KOPT-K1 (cell line): ENCODE results near the gene SNRNP35.
"Not testable (repeated sequence)": the region's sequence is repeated elsewhere in the genome, so short reads cannot be mapped to it uniquely, and the experiment has no call there.

ENCODE experiments used
- H3K27ac ChIP-seq: fragments of 200-600 bp; sonication (generic); 2 replicates; pipeline ENCODE4 v1.5.1; 2016; ENCODE audit warnings: antibody characterized with exemption, mild to moderate bottlenecking, low read depth, low read length; ENCODE audit not compliant: poor library complexity, severe bottlenecking
- H3K36me3 ChIP-seq: fragments of 200-600 bp; sonication (generic); 2 replicates; pipeline ENCODE4 v1.5.1; 2017; ENCODE audit warnings: antibody characterized with exemption, mild to moderate bottlenecking, low read length, moderate library complexity; ENCODE audit not compliant: insufficient read depth
- H3K9me3 ChIP-seq: fragments of 200-600 bp; sonication (generic); 2 replicates; pipeline ENCODE4 v1.5.1; 2017; ENCODE audit warnings: antibody characterized with exemption, low read length, mild to moderate bottlenecking; ENCODE audit not compliant: insufficient read depth, poor library complexity, severe bottlenecking

The SNRNP35 gene

GRCh38 chr12:123442774-123443173 lies 15.2 kb upstream of the SNRNP35 start:
- Histone ChIP-seq H3K27ac (no peak overlapping the region), H3K9me3 (no peaks in the 10 kb centered on the region)

GRCh38 chr12:123444092-123445026 lies 13.6 kb upstream of the SNRNP35 start:
- no peak overlapping the region for H3K27ac ChIP-seq

More at GRCh38 chr12:123442774-123443173, 15.2 kb upstream of the SNRNP35 start:
- no peaks in the 10 kb centered on the region for H3K36me3 ChIP-seq

GRCh38 chr12:123445388-123446332 lies 12.3 kb upstream of the SNRNP35 start:
- Histone ChIP-seq H3K9me3 (no peaks in the 10 kb centered on the region), H3K27ac (no peak overlapping the region), H3K36me3 (no peaks in the 10 kb centered on the region)

More at GRCh38 chr12:123444092-123445026, 13.6 kb upstream of the SNRNP35 start:
- no peaks in the 10 kb centered on the region for H3K9me3 ChIP-seq
- no peaks in the 10 kb centered on the region for H3K36me3 ChIP-seq

- Histone ChIP-seq H3K27ac (no peak overlapping the region), H3K9me3 (no peaks in the 10 kb centered on the region), H3K36me3 (no peaks in the 10 kb centered on the region)
Measured at GRCh38 chr12:123446333-123446713, 11.6 kb upstream of the SNRNP35 start.

- H3K9me3 ChIP-seq: no peaks in the 10 kb centered on the region
- no peak overlapping the region for H3K27ac ChIP-seq
- H3K36me3 ChIP-seq: no peaks in the 10 kb centered on the region
Measured at GRCh38 chr12:123449249-123449733, 8.6 kb upstream of the SNRNP35 start.

DNA sequence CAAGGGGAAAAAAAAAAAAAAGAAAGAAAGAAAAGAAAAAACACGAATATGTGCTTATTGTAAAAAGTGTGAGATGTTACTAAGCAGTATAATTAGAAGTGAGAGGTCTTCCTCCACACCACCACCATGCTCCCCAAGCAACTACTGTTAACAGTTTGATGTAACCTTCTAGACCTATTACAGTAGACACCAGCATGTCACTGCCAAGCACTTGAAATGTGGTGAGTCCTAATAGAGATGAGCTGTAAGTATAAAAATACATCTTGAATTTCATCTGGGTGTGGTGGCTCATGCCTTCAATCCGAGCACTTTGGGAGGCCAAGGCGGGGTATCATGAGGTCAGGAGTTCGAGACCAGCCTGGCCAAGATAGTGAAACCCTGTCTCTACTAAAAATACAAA lies 8.1 kb upstream of the SNRNP35 start:
- Histone ChIP-seq H3K27ac (no peak overlapping the region), H3K36me3 (no peaks in the 10 kb centered on the region), H3K9me3 (no peaks in the 10 kb centered on the region)

- no peak overlapping the region for H3K27ac ChIP-seq
- H3K9me3 ChIP-seq: no peaks in the 10 kb centered on the region
- no peaks in the 10 kb centered on the region for H3K36me3 ChIP-seq
Measured at GRCh38 chr12:123450636-123451035, 7.3 kb upstream of the SNRNP35 start.

DNA sequence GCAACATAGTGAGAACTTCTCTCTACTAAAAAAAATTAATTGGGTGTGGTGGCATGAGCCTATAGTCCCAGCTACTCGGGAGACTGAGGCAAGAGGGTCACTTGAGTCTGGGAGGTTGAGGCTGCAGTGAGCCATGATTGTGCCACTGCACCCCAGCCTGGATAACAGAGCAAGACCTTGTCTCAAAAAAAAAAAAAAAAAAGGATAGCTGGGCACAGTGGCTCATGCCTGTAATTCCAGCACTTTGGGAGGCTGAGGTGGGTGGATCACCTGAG lies 5.7 kb upstream of the SNRNP35 start:
- not testable (repeated sequence) for H3K9me3 ChIP-seq, H3K27ac ChIP-seq, H3K36me3 ChIP-seq

- Histone ChIP-seq H3K36me3 (no peaks in the 10 kb centered on the region), H3K9me3 (no peaks in the 10 kb centered on the region), H3K27ac (no peak overlapping the region)
Measured at GRCh38 chr12:123453165-123453564, 4.8 kb upstream of the SNRNP35 start.

DNA sequence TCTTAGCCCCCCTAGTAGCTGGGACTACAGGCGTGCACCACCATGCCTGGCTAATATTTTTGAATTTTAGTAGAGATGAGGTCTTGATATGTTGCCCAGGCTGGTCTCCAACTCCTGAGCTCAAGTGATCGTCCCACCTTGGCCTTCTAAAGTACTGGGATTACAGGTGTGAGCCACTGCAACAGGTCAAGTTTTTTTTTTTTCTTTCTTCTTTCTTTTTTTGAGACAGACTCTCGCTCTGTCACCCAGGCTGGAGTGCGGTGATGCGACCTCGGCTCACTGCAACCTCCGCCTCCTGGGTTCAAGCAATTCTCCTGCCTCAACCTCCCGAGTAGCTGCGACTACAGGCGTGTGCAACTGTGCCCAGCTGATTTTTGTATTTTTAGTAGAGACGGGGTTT lies 5.2 kb downstream of the SNRNP35 start:
- H3K27ac ChIP-seq, H3K9me3 ChIP-seq: not testable (repeated sequence)
- H3K36me3 ChIP-seq: peaks cover 31% of the 10 kb centered on the region; the same call in 1 of the 2 replicates

DNA sequence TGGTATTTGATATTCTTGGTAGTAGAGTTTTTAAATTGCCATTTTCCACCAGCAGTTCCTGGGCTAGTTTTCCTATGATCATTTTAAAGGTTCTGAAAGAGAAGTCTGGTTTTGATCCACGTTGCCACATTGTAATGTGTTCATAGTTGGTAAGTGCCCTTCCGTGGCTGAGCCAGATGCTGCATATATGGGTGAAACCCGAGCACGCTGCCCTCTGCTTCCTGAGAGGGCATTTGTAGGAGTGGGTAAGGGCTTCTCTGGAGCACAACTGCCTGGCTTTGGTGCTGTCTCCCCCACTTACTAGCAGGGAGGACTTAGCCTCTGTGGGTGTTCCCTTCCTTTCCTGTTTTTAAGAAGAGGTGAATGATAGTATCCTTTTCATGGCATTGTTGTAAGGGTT lies 7.1 kb downstream of the SNRNP35 start:
- Histone ChIP-seq H3K36me3 (peaks cover 31% of the 10 kb centered on the region), H3K27ac (no peak overlapping the region), H3K9me3 (no peaks in the 10 kb centered on the region)

DNA sequence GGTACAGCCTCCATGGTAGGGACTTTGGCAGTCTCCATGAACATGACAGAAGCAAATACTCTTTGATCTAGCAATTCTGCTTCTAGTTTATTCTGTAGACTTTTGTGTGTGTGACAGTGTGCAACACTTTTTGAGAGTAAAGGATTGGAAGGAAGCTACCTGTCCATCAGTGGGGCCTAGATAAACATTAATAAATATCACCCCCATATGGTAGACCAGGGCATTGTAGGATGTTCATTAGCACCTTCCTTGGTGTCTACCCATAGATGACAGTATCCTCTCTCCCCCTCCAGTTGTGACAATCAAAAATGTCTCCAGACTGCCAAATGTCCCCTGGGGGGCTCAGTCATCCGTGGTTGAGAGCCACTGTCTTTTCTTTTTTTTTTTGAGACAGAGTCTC lies 10.8 kb downstream of the SNRNP35 start:
- Histone ChIP-seq H3K9me3 (no peaks in the 10 kb centered on the region), H3K27ac (no peak overlapping the region), H3K36me3 (peaks cover 47% of the 10 kb centered on the region)

DNA sequence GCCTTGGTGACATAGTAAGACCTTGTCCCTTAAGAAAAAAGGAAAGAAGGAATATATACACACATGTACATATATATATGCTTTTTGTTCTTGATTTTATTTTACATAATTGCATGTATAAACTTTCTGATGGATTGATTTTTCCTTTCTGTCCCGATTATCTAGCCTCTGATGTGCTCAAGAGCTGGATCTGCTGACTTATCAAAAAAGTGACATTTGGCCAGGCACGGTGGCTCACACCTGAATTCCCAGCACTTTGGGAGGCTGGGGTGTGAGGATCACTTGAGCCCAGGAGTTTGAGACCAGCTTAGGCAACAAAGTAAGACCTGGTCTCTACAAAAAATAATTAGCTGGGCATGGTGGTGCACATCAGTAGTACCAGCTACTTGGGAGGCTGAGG lies 12.0 kb downstream of the SNRNP35 start:
- H3K27ac ChIP-seq: no peak overlapping the region
- peaks cover 40% of the 10 kb centered on the region for H3K36me3 ChIP-seq
- H3K9me3 ChIP-seq: no peaks in the 10 kb centered on the region

GRCh38 chr12:123471374-123472068 lies 13.6 kb downstream of the SNRNP35 start:
- peaks cover 27% of the 10 kb centered on the region for H3K36me3 ChIP-seq
- no peak overlapping the region for H3K27ac ChIP-seq
- no peaks in the 10 kb centered on the region for H3K9me3 ChIP-seq

DNA sequence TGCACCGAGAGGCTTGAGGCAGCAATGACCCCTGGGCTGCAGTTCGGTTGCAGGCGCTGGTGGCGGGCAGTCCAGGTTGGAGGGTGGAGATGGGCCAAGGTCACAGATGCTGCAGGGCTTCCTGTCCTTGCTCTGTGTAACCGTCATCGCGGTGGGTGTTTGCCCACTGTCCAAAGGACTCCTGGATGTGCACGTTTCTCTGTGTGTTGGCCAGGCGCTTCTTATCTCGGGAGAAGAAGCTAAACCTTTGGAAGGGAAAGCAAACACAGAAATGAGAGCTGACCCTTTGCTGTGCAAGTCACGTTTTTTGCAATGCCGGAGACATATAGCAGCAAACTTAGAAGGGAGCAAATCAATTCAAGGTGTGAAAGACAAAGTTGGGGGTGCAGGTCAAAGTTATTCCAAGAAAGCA lies 14.5 kb downstream of the SNRNP35 start:
- Histone ChIP-seq H3K27ac (no peak overlapping the region), H3K9me3 (no peaks in the 10 kb centered on the region), H3K36me3 (peaks cover 18% of the 10 kb centered on the region)
